ENCODE measurements around the gene RPL36AL.
"Not testable (repeated sequence)": the region's sequence is repeated elsewhere in the genome, so short reads cannot be mapped to it uniquely, and the experiment has no call there.

RPL36AL gene

DNA sequence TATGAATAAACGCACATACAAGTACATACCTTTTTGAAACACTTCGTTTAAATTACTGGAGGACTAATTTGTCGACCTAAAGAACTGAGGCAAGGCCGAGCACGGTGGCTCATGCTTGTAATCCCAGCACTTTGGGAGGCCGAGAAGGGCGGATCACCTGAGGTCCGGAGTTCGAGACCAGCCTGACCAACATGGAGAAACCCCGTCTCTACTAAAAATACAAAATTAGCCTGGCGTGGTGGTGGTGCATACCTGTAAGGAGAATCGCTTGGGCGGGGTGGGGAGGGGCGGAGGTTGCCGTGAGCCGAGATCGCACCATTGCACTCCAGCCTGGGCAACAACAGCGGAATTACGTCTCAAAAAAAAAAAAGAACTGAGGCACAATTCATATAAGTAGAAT lies 1.2 kb downstream of the RPL36AL start:
- not testable (repeated sequence) for DNase-seq (ENCODE audit: low spot score)

DNA sequence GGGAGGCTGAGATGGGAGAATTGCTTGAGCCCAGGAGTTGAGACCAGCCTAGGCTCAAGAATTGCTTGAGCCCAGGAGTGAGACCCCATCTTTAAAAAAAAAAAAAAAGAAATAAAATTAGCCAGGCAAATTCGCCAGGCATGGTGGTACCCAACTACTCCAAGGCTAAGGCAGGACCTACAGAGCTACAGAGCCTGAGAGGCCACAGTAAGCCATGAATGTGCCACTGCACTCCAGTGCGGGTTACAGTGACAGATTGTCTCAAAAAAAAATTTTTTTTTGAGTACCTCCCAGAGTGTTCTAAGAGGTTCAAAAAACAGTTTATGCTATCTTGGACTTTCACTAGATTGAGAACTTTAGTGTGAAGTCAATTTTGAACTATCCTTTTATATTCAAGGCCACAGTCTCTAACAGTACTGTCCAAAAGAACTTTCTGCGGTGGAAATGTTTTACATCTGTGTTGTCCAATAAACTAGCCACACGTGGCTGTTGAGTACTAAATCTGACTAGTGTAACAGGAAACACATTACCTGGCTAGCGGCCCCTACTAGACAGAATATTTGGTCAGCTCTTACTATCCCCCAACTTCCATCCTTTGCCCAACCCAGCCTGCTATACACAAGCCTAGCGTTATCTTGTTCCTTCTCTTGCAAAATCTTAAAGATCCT lies 2.4 kb downstream of the RPL36AL start:
- DNase-seq (ENCODE audit: low spot score) = no peak

DNA sequence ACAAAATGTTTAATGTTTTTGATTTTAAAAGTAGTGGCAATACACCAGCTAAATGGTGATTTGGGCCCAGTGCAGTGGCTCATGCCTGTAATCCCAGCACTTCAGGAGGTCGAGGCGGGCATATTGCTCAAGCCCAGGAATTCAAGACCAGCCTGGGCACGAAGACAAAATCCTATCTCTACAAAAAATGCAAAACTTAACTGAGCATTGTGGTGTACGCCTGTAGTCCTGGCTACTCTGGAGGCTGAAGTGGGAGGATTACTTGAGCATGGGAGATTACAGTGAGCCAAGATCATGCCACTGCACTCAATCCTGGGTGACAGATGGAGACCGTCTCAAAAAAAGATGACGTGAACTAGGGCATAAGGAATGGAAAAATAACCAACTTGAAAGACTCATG lies 4.7 kb downstream of the RPL36AL start:
- DNase-seq (ENCODE audit: low spot score) = no peak

DNA sequence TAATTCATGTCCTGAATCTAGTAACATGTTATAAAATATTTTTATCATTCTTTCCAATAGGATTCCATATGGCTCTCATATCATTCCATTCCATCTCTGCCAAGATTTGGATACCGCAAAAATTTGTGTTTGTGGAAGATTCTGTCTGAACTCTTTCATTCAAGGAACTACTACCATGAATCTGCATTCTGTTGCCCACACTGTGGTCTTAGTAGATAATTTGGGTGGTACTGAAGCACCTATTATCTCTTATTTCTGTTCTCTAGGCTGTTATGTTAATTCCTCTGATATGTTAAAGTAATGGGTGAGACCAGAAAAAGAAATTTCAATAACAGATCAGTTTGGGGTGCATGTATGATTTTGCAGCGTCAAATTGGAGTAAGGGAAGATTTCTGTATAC lies 6.2 kb downstream of the RPL36AL start:
- no peak for DNase-seq (ENCODE audit: low spot score)

DNA sequence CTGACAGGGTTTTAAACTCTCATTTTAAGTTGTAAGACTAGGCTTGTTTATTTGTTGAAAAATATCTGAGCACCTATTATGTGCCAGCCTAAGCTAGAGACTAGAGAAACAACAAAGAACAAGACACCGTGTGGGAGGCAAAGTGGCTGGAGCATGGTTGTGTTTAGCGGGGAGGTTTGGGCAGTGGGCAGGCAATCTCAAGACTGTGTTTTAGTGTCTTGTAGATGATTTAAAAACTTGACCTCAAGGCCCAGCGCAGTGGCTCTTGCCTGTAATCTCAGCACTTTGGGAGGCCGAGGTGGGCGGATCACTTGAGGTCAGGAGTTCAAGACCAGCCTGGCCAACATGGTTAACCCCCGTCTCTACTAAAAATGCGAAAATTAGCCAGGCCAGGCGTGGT lies 7.8 kb downstream of the RPL36AL start:
- no peak for DNase-seq (ENCODE audit: low spot score)

DNA sequence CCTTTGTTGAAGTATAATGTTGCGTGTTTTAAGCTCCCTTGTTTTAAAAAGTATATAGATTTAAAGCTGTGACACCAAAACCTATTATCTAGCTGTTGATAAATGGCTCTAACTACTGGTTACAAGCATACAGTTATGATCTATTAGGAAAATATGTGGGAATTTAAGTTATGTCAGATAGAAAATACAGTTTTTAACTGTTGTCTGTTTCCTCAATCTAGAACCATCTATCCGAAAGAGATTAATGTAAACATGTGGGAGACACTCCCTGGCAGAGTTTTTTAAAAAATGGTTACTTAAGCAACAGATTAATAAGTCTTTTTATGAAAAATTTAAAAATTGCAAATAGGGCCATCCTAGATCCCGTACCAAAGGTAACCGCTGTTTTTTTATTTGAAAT lies 8.2 kb downstream of the RPL36AL start:
- no peak for DNase-seq (ENCODE audit: low spot score)

DNA sequence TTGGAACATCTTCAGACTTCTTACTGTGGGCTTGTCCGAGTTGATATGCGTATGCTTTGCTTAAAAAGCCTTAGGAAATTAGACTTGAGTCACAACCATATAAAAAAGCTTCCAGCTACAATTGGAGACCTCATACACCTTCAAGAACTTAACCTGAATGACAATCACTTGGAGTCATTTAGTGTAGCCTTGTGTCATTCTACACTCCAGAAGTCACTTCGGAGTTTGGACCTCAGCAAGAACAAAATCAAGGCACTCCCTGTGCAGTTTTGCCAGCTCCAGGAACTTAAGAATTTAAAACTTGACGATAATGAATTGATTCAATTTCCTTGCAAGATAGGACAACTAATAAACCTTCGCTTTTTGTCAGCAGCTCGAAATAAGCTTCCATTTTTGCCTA lies 12.8 kb downstream of the RPL36AL start:
- no peak for DNase-seq (ENCODE audit: low spot score)

DNA sequence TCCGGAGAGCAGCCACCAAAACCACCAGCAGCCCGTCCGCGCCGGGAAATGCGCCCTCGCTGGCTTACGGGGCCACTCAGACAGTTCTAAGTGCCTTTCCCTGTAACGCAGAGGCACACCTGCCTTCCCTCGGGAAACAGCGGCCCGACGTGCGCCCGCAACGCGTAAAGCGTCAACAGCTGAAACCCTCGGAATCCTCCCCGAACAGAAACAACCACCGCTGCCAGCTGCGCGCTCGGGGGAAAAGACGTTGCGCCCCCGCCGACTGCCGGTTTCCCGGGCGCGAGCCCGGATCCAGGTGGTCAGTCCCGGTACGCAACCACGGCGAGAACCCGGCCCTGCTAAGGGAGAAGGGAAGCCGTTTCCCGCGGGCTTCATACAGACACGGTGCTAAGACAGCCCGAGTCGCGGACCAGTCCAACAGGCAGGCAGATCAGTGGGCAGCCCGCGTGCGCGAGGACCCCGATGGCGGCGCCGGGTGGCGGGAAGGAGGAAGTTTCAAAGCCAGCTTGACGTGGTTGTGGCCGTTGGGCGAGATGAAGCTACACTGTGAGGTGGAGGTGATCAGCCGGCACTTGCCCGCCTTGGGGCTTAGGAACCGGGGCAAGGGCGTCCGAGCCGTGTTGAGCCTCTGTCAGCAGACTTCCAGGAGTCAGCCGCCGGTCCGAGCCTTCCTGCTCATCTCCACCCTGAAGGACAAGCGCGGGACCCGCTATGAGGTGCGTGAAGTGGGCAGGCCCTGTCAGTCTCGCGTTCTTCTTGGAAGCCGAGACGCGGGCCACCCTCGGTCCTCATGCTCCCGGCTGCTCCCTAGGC lies 21.7 kb downstream of the RPL36AL start, which contains the start of gene LRR1:
LRR1 (plus strand) TSS at position 456 of the 816 bp plus-strand sequence; CDS start at position 537, 81 bp downstream.
- DNase-seq (ENCODE audit: low spot score) = peak; percentile 73

DNA sequence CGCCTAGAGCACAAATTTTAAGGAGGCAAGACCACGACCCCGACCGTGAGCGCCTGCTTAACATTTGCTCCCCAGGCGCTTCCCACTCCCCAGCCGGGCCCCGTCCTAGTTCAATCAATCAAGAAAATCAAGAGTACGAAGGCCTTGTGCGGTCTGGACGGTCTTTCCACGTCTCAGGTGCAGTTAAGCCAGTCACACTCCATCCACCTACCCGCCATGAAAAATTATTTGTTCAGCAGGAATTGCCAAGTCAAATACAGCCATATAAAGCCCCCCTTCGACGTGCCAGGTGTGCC lies 22.3 kb downstream of the RPL36AL start:
- peak; percentile 31 for DNase-seq (ENCODE audit: low spot score)

DNA sequence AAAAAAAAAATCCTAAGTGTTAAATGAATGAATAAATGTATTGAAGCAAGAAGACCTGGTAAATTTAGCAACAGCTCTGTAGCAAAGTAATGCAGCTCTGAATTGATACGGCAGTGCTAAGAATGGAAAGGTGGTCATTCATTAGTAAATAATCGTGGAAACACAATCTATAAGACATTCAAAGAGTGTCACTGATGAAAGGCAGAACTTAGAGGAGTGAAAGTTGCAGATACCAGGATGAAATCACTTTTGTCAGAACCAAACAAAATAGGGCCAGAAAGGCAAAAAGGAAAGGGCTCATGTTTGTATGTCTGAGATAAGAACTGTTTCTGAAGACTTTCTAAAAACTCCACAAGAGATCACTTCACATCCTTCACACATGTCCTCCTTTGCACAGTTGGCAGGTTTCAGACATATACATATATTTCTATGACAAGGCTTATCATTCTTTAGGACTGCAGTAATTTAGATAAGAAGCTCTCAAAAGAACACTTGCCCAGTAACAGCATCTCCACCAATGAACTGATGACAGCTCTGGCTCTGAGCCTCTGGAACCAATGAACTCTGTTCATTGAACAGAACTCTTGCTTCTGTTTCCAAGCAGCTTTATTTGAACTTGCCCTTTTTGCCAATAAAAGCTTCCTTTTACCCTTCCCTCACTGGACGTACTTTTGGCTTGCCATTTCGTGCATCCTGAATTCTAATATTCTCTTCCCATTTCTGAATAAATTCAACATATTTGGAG lies 25.9 kb downstream of the RPL36AL start:
- no peak for DNase-seq (ENCODE audit: low spot score)

DNA sequence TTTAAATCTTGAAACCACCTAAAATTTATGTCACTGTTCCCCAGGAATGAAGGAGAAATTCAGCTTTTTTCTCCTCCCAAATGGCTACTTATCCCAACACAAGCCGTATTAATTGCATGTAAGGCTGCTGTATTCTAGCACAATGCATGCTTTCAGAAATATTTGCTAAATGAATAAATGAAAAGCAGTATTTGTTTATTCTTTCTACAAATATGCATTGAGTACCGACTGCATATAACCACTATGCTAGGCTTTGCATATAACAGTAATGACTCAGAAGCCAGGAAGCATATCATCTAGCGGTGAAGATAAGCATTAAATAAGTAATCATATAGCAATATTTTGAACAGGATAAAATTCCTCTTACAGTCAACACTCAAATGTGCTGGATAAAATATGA lies 27.4 kb downstream of the RPL36AL start:
- DNase-seq (ENCODE audit: low spot score) = no peak

DNA sequence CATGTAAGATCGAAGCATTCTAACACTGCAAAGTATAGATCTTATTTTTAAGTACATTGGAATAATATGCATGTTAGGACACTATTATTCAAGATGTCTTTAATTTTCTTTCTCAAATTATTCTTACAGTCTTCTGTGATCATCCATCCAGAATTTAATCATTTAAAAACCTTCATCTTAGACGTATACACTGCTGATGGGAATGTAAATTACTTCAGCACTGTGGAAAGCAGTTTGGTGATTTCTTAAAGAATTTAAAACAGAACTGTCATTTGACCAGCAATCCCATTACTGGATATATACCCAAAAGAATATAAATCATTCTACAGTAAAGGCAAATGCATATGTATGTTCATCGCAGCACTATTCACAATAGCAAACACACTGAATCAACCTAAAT lies 31.0 kb downstream of the RPL36AL start:
- no peak for DNase-seq (ENCODE audit: low spot score)

DNA sequence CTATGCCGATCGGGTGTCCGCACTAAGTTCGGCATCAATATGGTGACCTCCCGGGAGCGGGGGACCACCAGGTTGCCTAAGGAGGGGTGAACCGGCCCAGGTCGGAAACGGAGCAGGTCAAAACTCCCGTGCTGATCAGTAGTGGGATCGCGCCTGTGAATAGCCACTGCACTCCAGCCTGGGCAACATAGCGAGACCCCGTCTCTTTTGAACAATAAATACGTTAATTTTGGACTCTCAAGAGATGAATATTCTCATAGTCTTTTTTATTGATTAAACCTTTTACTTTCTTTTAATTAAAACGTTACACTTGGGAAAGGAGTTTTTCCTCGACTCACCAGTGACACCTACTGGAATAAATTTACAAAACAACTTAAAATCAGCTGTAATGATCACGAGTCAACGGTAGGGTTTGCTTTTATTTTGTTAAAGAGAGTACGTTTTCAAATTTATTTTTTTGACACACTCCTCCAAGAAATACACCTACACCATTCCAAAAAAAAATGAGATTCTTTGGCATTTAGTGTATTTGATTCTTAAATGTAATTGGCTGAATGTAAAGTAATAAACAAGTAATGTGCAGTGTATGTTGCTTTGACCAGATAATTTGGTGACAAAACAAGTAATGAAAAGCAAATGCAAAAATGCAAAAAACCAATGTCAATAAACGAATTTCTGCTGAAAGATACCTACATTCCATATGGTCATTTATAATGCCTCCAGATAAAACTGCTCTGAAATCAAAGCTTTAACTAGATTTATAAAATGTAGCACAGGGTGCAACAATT lies 33.6 kb downstream of the RPL36AL start:
- peak; percentile 26 for DNase-seq (ENCODE audit: low spot score)

DNA sequence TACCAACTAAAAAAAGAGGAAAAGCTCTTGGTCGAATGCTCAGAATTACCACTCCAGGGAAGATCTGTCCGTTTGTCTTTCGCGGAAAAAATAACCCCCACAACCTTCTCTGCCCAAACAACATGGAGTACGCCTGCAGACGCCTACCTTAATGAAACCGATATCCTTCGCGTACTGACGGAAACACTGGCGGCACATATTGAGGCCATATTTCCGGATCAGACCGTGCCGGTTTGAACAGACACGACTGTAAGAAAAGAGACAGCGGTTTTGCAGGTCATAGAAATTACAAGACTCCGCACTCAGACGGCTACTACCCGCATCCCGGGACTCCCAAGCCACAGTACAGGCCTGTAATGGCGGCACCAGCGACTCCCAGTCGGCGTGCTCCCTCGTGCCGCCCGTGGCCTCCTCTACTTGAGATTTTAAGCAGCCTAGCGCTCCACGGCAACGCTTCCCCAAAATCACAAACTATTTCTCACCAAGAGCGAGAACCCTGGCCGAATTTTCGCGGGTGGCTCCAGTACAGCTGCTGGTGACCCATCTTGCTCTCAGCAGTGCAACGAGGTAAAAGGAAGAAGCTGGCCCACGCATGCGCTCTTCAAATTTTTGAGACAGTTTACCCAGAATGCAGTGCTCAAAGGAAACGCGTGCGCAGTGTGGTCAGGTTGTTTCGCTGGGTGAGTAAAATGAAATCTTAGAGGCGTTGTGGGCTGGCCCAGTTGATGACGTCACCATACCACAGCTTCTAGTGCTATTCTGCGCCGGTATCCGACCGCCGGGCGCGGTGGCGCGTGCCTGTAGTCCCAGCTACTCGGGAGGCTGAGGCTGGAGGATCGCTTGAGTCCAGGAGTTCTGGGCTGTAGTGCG lies 34.4 kb downstream of the RPL36AL start, which contains the start of gene RPS29:
RPS29 (minus strand) TSS at position 578 of the 870 bp plus-strand sequence; CDS start at position 544, 34 bp downstream.
- DNase-seq (ENCODE audit: low spot score) = peak; percentile 92

DNA sequence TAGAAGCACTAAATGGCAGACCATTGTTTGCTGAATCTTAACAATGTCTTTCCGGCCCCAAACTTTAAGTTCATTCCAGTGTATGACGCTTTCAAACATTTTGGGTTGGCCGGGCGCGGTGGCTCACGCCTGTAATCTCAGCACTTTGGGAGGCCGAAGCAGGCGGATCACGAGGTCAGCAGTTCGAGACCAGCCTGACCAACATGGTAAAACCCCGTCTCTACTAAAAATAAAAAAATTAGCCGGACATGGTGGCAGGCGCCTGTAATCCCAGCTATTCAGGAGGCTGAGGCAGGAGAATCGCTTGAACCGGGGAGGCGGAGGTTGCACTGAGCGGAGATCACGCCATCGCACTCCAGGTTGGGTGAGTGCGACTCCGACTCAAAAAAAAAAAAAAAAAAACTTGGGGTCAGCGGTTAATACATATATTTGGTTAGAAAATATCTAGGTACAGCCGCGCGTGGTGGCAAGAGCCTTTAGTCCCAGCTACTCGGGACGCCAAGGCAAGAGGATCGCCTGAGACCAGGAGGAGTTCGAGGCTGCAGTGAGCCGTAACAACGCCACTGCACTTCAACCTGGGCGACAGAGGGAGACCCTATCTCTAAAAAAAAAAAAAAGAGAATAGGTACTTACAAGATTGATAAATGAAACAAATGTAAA lies 35.3 kb downstream of the RPL36AL start:
- DNase-seq (ENCODE audit: low spot score) = not testable (repeated sequence)

DNA sequence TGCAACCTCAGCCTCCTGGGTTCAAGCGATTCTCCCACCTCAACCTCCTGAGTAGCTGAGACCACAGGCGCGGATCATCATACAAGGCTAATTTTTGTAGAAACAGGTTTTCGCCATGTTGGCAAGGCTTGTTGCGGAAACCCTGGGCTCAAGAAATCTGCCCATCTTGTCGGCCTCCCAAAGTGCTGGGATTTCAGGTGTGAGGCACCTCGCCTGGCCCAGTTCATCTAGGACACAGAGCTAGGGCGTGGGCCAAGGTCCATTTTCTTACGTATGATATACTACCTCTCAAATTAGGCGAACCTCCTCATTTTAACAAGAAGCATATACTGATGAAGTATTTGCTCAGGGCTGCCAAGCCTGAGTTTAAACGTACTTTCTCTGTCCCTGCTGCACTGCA lies 36.4 kb downstream of the RPL36AL start:
- no peak for DNase-seq (ENCODE audit: low spot score)

DNA sequence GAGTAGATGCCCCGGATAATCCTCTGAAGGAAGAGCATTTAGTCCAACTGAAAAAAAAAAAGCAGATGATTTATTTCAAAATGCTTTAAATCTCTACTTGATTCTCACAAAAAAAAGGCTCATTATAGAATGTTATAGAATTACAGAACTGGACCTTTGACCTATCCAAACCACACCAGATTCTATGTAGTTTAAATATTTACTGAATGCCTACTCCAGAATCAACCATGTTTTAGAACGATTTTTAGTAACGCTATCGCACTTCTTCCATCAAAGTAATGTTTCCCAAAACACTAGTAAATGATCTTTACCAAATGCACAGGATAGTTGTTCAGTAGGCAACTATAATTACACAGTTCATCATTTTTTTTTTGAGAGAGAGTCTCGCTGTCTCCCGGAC lies 36.8 kb downstream of the RPL36AL start:
- no peak for DNase-seq (ENCODE audit: low spot score)

DNA sequence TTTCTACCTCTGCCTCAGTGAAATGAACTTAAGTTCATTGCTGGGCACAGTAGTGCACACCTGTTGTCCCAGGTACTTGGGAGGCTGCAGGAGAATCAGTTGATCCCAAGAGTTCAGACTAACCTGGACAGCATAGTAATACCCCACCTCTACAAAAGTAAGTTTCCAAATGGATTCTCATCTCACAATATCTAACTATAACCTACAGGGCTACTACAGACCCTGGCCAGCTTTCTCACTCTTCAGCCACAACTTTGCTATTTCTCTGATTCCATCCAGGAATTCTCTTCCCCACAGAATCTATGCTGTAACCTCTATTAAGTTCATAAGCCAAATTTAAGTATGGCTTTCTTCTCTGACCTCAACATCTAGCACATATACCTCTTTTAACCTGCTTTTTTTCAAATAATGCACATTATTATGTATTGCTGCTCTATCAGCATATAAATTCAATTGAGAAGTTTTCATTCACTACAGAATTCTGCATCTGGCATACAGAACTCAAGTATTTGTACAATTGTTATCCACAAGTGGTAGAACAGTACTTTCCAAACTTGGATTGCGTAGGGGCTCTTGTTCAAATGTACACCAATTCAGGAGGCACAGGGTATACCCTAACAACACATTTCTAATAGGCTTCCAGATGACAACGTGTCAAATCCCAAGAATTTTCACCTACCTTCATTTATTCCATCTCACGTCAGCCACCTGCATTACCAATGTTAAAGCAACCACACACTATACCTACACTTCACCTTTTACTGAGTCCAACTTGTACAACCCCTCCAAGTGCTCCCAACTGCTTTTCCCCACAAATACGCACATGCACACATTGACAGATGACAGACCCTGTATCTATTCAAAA lies 38.1 kb downstream of the RPL36AL start:
- no peak for DNase-seq (ENCODE audit: low spot score)

Measured in iPS-NIHi11 (cell line).